Testis (tissue), 2 donors: ENCODE results near the gene SORL1-AS1.
A peak's percentile ranks its signal among the peaks of the same experiment; 100 is the strongest.

Experiments used
- DNase-seq: peaks from one replicate; pipeline ENCODE4 v3.0.0-alpha.2; 2019
- H3K27ac ChIP-seq, 2 donors: fragments of 200-600 bp; sonication (generic); one replicate each; pipeline ENCODE4 v1.5.1; 2019
- H3K27me3 ChIP-seq: fragments of 200-600 bp; sonication (generic); one replicate; pipeline ENCODE4 v1.5.1; 2019
- H3K36me3 ChIP-seq: fragments of 200-600 bp; sonication (generic); one replicate; pipeline ENCODE4 v1.5.1; 2017; ENCODE audit warnings: low read depth; ENCODE audit errors: missing control alignments
- H3K4me1 ChIP-seq: fragments of 200-600 bp; sonication (generic); one replicate; pipeline ENCODE4 v1.5.1; 2019
- H3K4me3 ChIP-seq, 2 donors: fragments of 200-600 bp; sonication (generic); one replicate each; pipeline ENCODE4 v1.5.1; 2017 to 2019
- H3K9me3 ChIP-seq: fragments of 200-600 bp; sonication (generic); one replicate; pipeline ENCODE4 v1.5.1; 2017
- POLR2A ChIP-seq: fragments of 450-650 bp; IDR thresholded peaks from one replicate; pipeline ENCODE4 v1.6.1; 2017; ENCODE audit warnings: antibody characterized with exemption, mild to moderate bottlenecking, moderate library complexity
- WGBS, 2 donors: methylation state at CpG; one replicate each; pipeline ENCODE4 v1.1.5; 2018; 5-methylcytosine and 5-hydroxymethylcytosine counted together
- intact Hi-C: fragments of 100-400 bp; cut with DNase I; formaldehyde crosslinking; loops from one replicate; pipeline ENCODE4 v1.15.1; 2023; ENCODE audit warnings: low total_unique reads
- TF ChIP-seq, protein P1 (sequence below), 3 experiments: fragments of 450-650 bp in 2 of 3; fragments of 200-600 bp in 1 of 3; sonication (generic) in 1 of 3; IDR thresholded peaks; one replicate each; pipeline ENCODE4 v1.5.1; 2016 to 2019; ENCODE audit warnings: antibody characterized with exemption in 3 of 3, mild to moderate bottlenecking in 2 of 3, moderate library complexity in 1 of 3

SORL1-AS1 gene

DNA sequence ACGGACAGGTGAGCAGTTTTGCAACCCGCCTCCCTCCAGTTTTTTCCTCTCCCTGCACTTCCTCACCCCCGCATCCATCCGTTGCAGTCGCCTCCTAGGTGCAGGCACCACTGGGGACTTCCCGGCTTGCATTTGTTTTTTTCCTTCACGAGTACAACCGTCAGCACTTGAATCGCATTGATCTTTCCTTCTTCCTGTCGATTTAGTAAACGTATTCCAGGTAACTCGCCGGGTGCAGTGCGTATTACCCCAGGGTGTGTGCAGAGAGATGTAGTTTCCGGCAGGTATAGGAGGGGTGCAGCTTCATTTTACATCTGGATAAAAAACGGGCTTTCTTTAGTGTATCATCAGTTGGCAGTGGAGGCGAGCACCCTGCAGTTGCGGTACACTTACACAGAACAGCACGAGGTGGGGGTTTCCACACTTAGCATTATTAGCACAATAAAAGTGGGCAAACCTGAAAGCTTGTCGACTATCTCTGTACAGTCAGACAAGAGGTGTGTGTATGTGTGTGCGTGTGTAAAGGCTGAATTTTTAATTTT lies at the start of gene SORL1-AS1:
Gene SORL1-AS1 (minus strand): TSS at position 359 of the 542 bp plus-strand sequence.
- 2 to 4% methylated on average over 19 to 21 of the region's 21 CpGs for WGBS, 2 donors
- H3K4me1 ChIP-seq: peaks cover 5% of the 10 kb centered on the region
- TF ChIP-seq, protein P1, sequence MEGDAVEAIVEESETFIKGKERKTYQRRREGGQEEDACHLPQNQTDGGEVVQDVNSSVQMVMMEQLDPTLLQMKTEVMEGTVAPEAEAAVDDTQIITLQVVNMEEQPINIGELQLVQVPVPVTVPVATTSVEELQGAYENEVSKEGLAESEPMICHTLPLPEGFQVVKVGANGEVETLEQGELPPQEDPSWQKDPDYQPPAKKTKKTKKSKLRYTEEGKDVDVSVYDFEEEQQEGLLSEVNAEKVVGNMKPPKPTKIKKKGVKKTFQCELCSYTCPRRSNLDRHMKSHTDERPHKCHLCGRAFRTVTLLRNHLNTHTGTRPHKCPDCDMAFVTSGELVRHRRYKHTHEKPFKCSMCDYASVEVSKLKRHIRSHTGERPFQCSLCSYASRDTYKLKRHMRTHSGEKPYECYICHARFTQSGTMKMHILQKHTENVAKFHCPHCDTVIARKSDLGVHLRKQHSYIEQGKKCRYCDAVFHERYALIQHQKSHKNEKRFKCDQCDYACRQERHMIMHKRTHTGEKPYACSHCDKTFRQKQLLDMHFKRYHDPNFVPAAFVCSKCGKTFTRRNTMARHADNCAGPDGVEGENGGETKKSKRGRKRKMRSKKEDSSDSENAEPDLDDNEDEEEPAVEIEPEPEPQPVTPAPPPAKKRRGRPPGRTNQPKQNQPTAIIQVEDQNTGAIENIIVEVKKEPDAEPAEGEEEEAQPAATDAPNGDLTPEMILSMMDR (IDR thresholded peaks at IDR 0.05): no peak
- TF ChIP-seq POLR2A: no peak
- H3K4me3 ChIP-seq: peak within 1 kb of the TSS; percentile 79 to 81
- H3K27ac ChIP-seq: peak within 1 kb of the TSS; percentile 63 to 78
- H3K27me3 ChIP-seq: no peaks in the 10 kb centered on the region
- intact Hi-C loops: no loop called here
- no peaks in the 10 kb centered on the region for H3K9me3 ChIP-seq
- DNase-seq: peak; percentile 37
- H3K36me3 ChIP-seq: no peaks in the 10 kb centered on the region

DNA sequence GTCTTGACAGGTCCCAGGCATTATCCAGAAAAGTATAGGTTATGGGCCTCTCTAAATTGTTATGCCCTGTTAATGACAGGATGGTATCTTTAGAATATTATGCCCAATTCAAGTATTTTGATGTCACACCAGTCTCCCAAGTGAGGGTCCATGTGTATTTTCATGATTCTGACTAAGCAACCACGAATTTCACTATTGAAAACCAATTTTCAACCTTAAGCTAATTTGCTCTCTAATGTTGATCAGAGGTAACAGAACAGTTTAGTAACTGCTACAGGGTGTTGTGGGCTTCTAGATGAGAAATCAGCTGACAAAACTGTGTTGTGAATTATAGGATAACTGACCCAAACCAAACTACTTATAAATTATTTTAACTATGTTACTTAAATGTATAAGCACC lies 48.0 kb upstream of the SORL1-AS1 start:
- Histone ChIP-seq H3K4me1 (peaks cover 3% of the 10 kb centered on the region), H3K27ac (no peak overlapping the region), H3K27me3 (no peaks in the 10 kb centered on the region), H3K9me3 (no peaks in the 10 kb centered on the region), H3K36me3 (no peaks in the 10 kb centered on the region), H3K4me3 (no peak overlapping the region)
- TF ChIP-seq POLR2A: no peak
- TF ChIP-seq, protein P1 (IDR thresholded peaks at IDR 0.05): no peak
- WGBS, 2 donors: 92 to 95% methylated on average over 1 of the region's 1 CpG
- intact Hi-C loops: no loop called here
- DNase-seq: no peak

DNA sequence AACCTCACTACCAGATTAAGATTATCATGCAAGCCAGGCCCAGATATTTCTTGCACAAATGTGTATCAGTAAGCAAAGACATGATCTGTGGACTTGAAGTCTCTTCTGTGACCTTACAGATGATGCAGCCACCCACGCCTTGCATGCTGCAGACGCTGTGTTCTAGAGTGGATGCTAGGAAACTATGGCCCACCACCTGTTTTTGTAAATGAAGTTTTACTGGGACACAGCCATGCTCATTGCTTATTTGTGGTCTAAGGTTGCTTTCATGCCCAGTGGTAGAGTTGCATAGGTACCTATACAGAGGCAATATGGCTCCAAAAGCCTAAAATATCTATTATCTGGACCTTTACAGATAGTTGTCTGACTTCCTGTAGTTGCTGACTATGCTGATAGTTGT lies 47.5 kb upstream of the SORL1-AS1 start:
- H3K36me3 ChIP-seq: no peaks in the 10 kb centered on the region
- no peaks in the 10 kb centered on the region for H3K27me3 ChIP-seq
- peaks cover 3% of the 10 kb centered on the region for H3K4me1 ChIP-seq
- TF ChIP-seq POLR2A: no peak
- TF ChIP-seq, protein P1 (IDR thresholded peaks at IDR 0.05): no peak
- intact Hi-C loops: no loop called here
- H3K9me3 ChIP-seq: no peaks in the 10 kb centered on the region
- no peak for DNase-seq
- H3K4me3 ChIP-seq: no peak overlapping the region
- WGBS, 2 donors: 61 to 75% methylated on average over 2 of the region's 2 CpGs
- no peak overlapping the region for H3K27ac ChIP-seq

DNA sequence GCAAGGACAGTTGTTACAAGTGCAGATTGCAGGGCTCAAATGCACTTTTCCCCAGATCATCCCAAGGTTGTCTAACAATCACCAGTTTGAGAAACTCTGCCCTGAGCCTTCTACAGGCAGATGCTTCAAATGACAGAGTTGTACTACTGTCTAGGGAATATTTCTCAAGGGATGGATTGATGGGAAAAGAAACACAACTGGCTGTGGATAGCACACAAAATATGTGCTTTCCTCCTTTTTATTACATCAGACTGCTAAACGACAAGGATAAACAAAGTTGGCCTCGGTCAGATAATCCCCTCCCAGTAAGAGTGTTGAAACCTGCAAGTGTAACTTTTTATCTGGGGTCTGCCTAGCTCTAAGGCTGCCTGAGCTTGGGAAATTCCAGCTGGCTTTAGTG lies 46.6 kb upstream of the SORL1-AS1 start:
- no peak for TF ChIP-seq POLR2A
- TF ChIP-seq, protein P1 (IDR thresholded peaks at IDR 0.05): no peak
- no peaks in the 10 kb centered on the region for H3K36me3 ChIP-seq
- H3K4me1 ChIP-seq: peaks cover 9% of the 10 kb centered on the region
- H3K9me3 ChIP-seq: no peaks in the 10 kb centered on the region
- no peak overlapping the region for H3K4me3 ChIP-seq
- H3K27ac ChIP-seq: no peak overlapping the region
- intact Hi-C loops: no loop called here
- no peak for DNase-seq
- WGBS, 2 donors: 16 to 44% methylated on average over 2 of the region's 2 CpGs
- no peaks in the 10 kb centered on the region for H3K27me3 ChIP-seq
